ENCODE measurements around the gene ZNF516. TPM values are rescaled to one million over a fixed set of nuclear protein-coding genes. Genes with fewer than 3 reads are reported as not detected.

Gene ZNF516
- total RNA-seq, 1 experiment from 2014 or later, result 44.2 TPM

GRCh38 chr18:76518123-76518859, 23.2 kb upstream of the ZNF516 start:
- H3K27ac Mint-ChIP-seq (ENCODE audit: unreplicated experiment), result no peak overlapping the region
- CTCF ChIA-PET, result no interaction called here
- DNase-seq, result no peak

GRCh38 chr18:76515576-76515975, 20.5 kb upstream of the ZNF516 start:
- BruUV-seq (replicated peaks), result no TSS peak
- Mint-ChIP-seq H3K9me3 (ENCODE audit: low read depth, unreplicated experiment) (no peaks in the 10 kb centered on the region), H3K4me1 (ENCODE audit: low read depth, unreplicated experiment) (no peaks in the 10 kb centered on the region), H3K27me3 (ENCODE audit: unreplicated experiment) (no peaks in the 10 kb centered on the region), H3K27ac (ENCODE audit: unreplicated experiment) (no peak overlapping the region), H3K36me3 (ENCODE audit: insufficient read depth, unreplicated experiment) (no peaks in the 10 kb centered on the region), H3K4me3 (ENCODE audit: low read depth, unreplicated experiment) (no peak overlapping the region)
- DNase-seq, result no peak
- intact Hi-C loops (cut with micrococcal nuclease; ENCODE audit: unreplicated experiment), result no loop called here
- TF ChIP-seq, protein P1, sequence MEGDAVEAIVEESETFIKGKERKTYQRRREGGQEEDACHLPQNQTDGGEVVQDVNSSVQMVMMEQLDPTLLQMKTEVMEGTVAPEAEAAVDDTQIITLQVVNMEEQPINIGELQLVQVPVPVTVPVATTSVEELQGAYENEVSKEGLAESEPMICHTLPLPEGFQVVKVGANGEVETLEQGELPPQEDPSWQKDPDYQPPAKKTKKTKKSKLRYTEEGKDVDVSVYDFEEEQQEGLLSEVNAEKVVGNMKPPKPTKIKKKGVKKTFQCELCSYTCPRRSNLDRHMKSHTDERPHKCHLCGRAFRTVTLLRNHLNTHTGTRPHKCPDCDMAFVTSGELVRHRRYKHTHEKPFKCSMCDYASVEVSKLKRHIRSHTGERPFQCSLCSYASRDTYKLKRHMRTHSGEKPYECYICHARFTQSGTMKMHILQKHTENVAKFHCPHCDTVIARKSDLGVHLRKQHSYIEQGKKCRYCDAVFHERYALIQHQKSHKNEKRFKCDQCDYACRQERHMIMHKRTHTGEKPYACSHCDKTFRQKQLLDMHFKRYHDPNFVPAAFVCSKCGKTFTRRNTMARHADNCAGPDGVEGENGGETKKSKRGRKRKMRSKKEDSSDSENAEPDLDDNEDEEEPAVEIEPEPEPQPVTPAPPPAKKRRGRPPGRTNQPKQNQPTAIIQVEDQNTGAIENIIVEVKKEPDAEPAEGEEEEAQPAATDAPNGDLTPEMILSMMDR (IDR thresholded peaks at IDR 0.05; ENCODE audit: unreplicated experiment), result no peak
- CTCF ChIA-PET, result interaction anchor here (0.7 kb wide), 1 partner anchor 55 kb away, joined by 3 read pairs; no protein-coding TSS in a partner anchor

More at GRCh38 chr18:76518123-76518859, 23.2 kb upstream of the ZNF516 start:
- intact Hi-C loops (cut with micrococcal nuclease; ENCODE audit: unreplicated experiment), result no loop called here
- BruUV-seq (replicated peaks), result no TSS peak
- Mint-ChIP-seq H3K27me3 (ENCODE audit: unreplicated experiment) (no peaks in the 10 kb centered on the region), H3K4me1 (ENCODE audit: low read depth, unreplicated experiment) (no peaks in the 10 kb centered on the region), H3K9me3 (ENCODE audit: low read depth, unreplicated experiment) (no peaks in the 10 kb centered on the region), H3K36me3 (ENCODE audit: insufficient read depth, unreplicated experiment) (no peaks in the 10 kb centered on the region), H3K4me3 (ENCODE audit: low read depth, unreplicated experiment) (no peak overlapping the region)
- TF ChIP-seq, protein P1 (IDR thresholded peaks at IDR 0.05; ENCODE audit: unreplicated experiment), result no peak

GRCh38 chr18:76514573-76514972, 19.5 kb upstream of the ZNF516 start:
- H3K9me3 Mint-ChIP-seq (ENCODE audit: low read depth, unreplicated experiment), result no peaks in the 10 kb centered on the region
- CTCF ChIA-PET, result no interaction called here
- H3K27me3 Mint-ChIP-seq (ENCODE audit: unreplicated experiment), result no peaks in the 10 kb centered on the region
- no peak for DNase-seq
- TF ChIP-seq, protein P1 (IDR thresholded peaks at IDR 0.05; ENCODE audit: unreplicated experiment), result no peak
- H3K4me1 Mint-ChIP-seq (ENCODE audit: low read depth, unreplicated experiment), result no peaks in the 10 kb centered on the region
- intact Hi-C loops (cut with micrococcal nuclease; ENCODE audit: unreplicated experiment), result no loop called here
- H3K36me3 Mint-ChIP-seq (ENCODE audit: insufficient read depth, unreplicated experiment), result no peaks in the 10 kb centered on the region
- BruUV-seq (replicated peaks), result no TSS peak
- H3K27ac Mint-ChIP-seq (ENCODE audit: unreplicated experiment), result no peak overlapping the region
- H3K4me3 Mint-ChIP-seq (ENCODE audit: low read depth, unreplicated experiment), result no peak overlapping the region

- Mint-ChIP-seq H3K4me1 (ENCODE audit: low read depth, unreplicated experiment) (no peaks in the 10 kb centered on the region), H3K9me3 (ENCODE audit: low read depth, unreplicated experiment) (no peaks in the 10 kb centered on the region), H3K27me3 (ENCODE audit: unreplicated experiment) (no peaks in the 10 kb centered on the region), H3K36me3 (ENCODE audit: insufficient read depth, unreplicated experiment) (no peaks in the 10 kb centered on the region), H3K27ac (ENCODE audit: unreplicated experiment) (no peak overlapping the region), H3K4me3 (ENCODE audit: low read depth, unreplicated experiment) (no peak overlapping the region)
- no peak for DNase-seq
- BruUV-seq (replicated peaks), result no TSS peak
- CTCF ChIA-PET, result no interaction called here
- intact Hi-C loops (cut with micrococcal nuclease; ENCODE audit: unreplicated experiment), result no loop called here
- TF ChIP-seq, protein P1 (IDR thresholded peaks at IDR 0.05; ENCODE audit: unreplicated experiment), result no peak
Observed at GRCh38 chr18:76507830-76508385, 12.9 kb upstream of the ZNF516 start.

Data from Calu3 (cell line).